ENCODE measurements around the gene POMT1. TPM values are rescaled to one million over a fixed set of nuclear protein-coding genes. Genes with fewer than 3 reads are reported as not detected.

POMT1 gene
- total RNA-seq, 1 experiment from 2014 or later = 58.0 TPM

DNA sequence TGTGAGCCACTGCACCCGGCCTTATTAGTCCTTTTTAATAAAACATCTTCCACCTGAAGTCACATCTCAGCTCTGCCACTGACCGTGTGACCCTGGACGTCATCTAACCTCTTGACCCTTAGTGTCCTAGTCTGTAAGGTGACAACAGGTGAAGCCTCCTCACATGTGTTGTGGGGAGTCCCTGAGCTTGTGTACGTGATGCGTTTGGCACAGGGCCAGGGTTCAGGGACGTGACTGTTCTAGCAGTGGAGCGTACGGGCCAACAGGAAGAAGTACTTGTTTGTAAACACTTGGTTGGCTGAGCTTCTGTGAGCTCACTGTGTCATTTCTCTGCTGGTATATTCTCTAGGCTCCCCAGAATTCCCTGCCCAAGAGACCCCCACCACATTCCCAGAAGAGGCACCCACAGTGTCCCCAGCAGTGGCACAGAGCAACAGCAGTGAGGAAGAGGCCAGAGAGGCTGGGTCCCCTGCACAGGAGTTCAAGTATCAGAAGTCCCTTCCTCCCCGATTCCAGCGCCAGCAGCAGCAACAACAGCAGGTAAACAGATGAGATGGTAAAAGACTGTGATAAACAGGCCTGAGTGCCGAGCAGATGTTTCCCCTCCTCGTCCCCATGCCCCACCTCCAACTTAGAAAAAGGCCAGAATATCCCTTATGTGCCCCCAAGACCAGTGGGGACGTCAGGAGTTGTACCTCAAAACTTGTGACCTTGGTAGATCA is 35.3 kb upstream of the POMT1 start:
- Histone ChIP-seq H3K27ac (ENCODE audit: low read length) (no peak overlapping the region), H3K4me1 (ENCODE audit: control insufficient read depth, insufficient read depth, low read length) (no peaks in the 10 kb centered on the region), H3K36me3 (ENCODE audit: control insufficient read depth, insufficient read depth, low read length) (peaks cover 18% of the 10 kb centered on the region), H3K9me3 (ENCODE audit: control insufficient read depth, insufficient read depth, low read depth, low read length) (no peaks in the 10 kb centered on the region), H3K27me3 (ENCODE audit: control insufficient read depth, insufficient read depth, low read length) (no peaks in the 10 kb centered on the region), H3K4me3 (ENCODE audit: low read depth in 2 of 2, low read length in 2 of 2) (no peak overlapping the region)
- POLR2A ChIA-PET = no interaction called here
- DNase-seq (ENCODE audit: low read depth, low spot score) (no peak), ATAC-seq (no peak)
- intact Hi-C loops (cut with micrococcal nuclease; ENCODE audit: unreplicated experiment) (no loop called here), in situ Hi-C loops (cut with HindIII; ENCODE audit: low pct_unique_long_range_greater_than_20kb, low sequenced_read_pairs) (no loop called here)
- no TSS peak for BruUV-seq (replicated peaks)
- CTCF ChIA-PET = no interaction called here
- TF ChIP-seq TCF7L2 (IDR thresholded peaks at IDR 0.05; ENCODE audit: low read depth, low read length) = no peak
- TF ChIP-seq, protein P1, sequence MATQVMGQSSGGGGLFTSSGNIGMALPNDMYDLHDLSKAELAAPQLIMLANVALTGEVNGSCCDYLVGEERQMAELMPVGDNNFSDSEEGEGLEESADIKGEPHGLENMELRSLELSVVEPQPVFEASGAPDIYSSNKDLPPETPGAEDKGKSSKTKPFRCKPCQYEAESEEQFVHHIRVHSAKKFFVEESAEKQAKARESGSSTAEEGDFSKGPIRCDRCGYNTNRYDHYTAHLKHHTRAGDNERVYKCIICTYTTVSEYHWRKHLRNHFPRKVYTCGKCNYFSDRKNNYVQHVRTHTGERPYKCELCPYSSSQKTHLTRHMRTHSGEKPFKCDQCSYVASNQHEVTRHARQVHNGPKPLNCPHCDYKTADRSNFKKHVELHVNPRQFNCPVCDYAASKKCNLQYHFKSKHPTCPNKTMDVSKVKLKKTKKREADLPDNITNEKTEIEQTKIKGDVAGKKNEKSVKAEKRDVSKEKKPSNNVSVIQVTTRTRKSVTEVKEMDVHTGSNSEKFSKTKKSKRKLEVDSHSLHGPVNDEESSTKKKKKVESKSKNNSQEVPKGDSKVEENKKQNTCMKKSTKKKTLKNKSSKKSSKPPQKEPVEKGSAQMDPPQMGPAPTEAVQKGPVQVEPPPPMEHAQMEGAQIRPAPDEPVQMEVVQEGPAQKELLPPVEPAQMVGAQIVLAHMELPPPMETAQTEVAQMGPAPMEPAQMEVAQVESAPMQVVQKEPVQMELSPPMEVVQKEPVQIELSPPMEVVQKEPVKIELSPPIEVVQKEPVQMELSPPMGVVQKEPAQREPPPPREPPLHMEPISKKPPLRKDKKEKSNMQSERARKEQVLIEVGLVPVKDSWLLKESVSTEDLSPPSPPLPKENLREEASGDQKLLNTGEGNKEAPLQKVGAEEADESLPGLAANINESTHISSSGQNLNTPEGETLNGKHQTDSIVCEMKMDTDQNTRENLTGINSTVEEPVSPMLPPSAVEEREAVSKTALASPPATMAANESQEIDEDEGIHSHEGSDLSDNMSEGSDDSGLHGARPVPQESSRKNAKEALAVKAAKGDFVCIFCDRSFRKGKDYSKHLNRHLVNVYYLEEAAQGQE (IDR thresholded peaks at IDR 0.05; ENCODE audit: insufficient read depth in 1 of 2, low read depth in 2 of 2, low read length in 1 of 2) = no peak
- no peak for TF ChIP-seq SIN3A (IDR thresholded peaks at IDR 0.05; ENCODE audit: borderline replicate concordance, insufficient read depth, low read depth, low read length)
- no peak for TF ChIP-seq POLR2AphosphoS5 (IDR thresholded peaks at IDR 0.05; ENCODE audit: low read depth, low read length)
- TF ChIP-seq, protein P2, sequence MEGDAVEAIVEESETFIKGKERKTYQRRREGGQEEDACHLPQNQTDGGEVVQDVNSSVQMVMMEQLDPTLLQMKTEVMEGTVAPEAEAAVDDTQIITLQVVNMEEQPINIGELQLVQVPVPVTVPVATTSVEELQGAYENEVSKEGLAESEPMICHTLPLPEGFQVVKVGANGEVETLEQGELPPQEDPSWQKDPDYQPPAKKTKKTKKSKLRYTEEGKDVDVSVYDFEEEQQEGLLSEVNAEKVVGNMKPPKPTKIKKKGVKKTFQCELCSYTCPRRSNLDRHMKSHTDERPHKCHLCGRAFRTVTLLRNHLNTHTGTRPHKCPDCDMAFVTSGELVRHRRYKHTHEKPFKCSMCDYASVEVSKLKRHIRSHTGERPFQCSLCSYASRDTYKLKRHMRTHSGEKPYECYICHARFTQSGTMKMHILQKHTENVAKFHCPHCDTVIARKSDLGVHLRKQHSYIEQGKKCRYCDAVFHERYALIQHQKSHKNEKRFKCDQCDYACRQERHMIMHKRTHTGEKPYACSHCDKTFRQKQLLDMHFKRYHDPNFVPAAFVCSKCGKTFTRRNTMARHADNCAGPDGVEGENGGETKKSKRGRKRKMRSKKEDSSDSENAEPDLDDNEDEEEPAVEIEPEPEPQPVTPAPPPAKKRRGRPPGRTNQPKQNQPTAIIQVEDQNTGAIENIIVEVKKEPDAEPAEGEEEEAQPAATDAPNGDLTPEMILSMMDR (IDR thresholded peaks at IDR 0.05) = no peak

DNA sequence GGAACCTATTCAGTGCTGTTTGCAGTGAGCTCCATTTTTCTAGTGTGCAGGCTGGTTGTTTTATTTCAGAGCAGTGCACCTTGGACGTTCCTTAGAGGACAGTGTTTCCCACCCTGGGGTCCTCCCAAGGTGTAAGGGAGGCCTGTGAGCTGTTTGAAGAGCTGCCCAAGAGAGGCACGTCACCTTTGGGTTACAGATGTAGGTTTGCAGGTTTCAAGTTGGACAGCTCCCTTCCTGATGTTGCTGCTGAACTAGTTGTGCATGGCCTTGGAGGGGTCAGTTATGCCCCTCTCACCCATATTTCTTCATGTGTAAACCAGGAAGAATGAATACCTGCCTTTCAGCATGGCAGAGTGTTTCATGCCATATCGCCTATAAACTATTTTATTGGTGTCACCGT is 34.7 kb upstream of the POMT1 start:
- POLR2A ChIA-PET = no interaction called here
- in situ Hi-C loops (cut with HindIII; ENCODE audit: low pct_unique_long_range_greater_than_20kb, low sequenced_read_pairs) = no loop called here
- CTCF ChIA-PET = interaction anchor here (0.5 kb wide), 1 partner anchor 313 kb away, joined by 5 read pairs; no protein-coding TSS in a partner anchor
- TF ChIP-seq, protein P2 (IDR thresholded peaks at IDR 0.05) = no peak
- TF ChIP-seq POLR2AphosphoS5 (IDR thresholded peaks at IDR 0.05; ENCODE audit: low read depth, low read length) = no peak
- no peak for TF ChIP-seq SIN3A (IDR thresholded peaks at IDR 0.05; ENCODE audit: borderline replicate concordance, insufficient read depth, low read depth, low read length)
- TF ChIP-seq TCF7L2 (IDR thresholded peaks at IDR 0.05; ENCODE audit: low read depth, low read length) = no peak
- TF ChIP-seq, protein P1 (IDR thresholded peaks at IDR 0.05; ENCODE audit: insufficient read depth in 1 of 2, low read depth in 2 of 2, low read length in 1 of 2) = no peak
- intact Hi-C loops (cut with micrococcal nuclease; ENCODE audit: unreplicated experiment) = no loop called here
- H3K4me3 ChIP-seq (ENCODE audit: low read depth in 2 of 2, low read length in 2 of 2) = no peak overlapping the region
- ATAC-seq (no peak), DNase-seq (ENCODE audit: low read depth, low spot score) (no peak)
- BruUV-seq (replicated peaks) = no TSS peak
- H3K27me3 ChIP-seq (ENCODE audit: control insufficient read depth, insufficient read depth, low read length) = no peaks in the 10 kb centered on the region
- no peaks in the 10 kb centered on the region for H3K4me1 ChIP-seq (ENCODE audit: control insufficient read depth, insufficient read depth, low read length)
- H3K9me3 ChIP-seq (ENCODE audit: control insufficient read depth, insufficient read depth, low read depth, low read length) = no peaks in the 10 kb centered on the region
- peaks cover 19% of the 10 kb centered on the region for H3K36me3 ChIP-seq (ENCODE audit: control insufficient read depth, insufficient read depth, low read length)
- H3K27ac ChIP-seq (ENCODE audit: low read length) = no peak overlapping the region
